Sigmoid colon (tissue), 4 donors: ENCODE data around the gene ASPG.

Source experiments
- POLR2AphosphoS5 ChIP-seq, 4 donors: sonication (generic); formaldehyde crosslinking; IDR thresholded peaks; one replicate each; pipeline ENCODE4 v1.6.1; 2017; ENCODE audit warnings: antibody characterized with exemption in 4 of 4
- TF ChIP-seq, protein P1 (sequence below), 4 experiments: fragments of 450-650 bp in 3 of 4; fragments of 200-600 bp in 1 of 4; IDR thresholded peaks; one replicate each; pipeline ENCODE4 v1.5.1; 2016 to 2019; ENCODE audit warnings: antibody characterized with exemption in 4 of 4, mild to moderate bottlenecking in 3 of 4, moderate library complexity in 2 of 4

GRCh38 chr14:104120281-104120741 lies 34.8 kb downstream of the ASPG start:
- no peak for TF ChIP-seq POLR2AphosphoS5 (IDR thresholded peaks at IDR 0.05)
- TF ChIP-seq, protein P1, sequence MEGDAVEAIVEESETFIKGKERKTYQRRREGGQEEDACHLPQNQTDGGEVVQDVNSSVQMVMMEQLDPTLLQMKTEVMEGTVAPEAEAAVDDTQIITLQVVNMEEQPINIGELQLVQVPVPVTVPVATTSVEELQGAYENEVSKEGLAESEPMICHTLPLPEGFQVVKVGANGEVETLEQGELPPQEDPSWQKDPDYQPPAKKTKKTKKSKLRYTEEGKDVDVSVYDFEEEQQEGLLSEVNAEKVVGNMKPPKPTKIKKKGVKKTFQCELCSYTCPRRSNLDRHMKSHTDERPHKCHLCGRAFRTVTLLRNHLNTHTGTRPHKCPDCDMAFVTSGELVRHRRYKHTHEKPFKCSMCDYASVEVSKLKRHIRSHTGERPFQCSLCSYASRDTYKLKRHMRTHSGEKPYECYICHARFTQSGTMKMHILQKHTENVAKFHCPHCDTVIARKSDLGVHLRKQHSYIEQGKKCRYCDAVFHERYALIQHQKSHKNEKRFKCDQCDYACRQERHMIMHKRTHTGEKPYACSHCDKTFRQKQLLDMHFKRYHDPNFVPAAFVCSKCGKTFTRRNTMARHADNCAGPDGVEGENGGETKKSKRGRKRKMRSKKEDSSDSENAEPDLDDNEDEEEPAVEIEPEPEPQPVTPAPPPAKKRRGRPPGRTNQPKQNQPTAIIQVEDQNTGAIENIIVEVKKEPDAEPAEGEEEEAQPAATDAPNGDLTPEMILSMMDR (IDR thresholded peaks at IDR 0.05), result no peak
